GM10266 (cell line): Measurements from ENCODE around the gene PHF5A.

ENCODE experiments used
- DNase-seq: peaks from one replicate; pipeline ENCODE4 v3.0.0; 2012; ENCODE audit errors: extremely low spot score
- CTCF ChIP-seq: IDR thresholded peaks from 2 replicates; pipeline ENCODE4 v1.5.1; 2012; ENCODE audit warnings: mild to moderate bottlenecking, low read depth; ENCODE audit not compliant: control insufficient read depth, insufficient read depth; ENCODE audit errors: missing control alignments

Gene PHF5A

GRCh38 chr22:41511521-41511968, 43.1 kb upstream of the PHF5A start:
- no peak for TF ChIP-seq CTCF
- DNase-seq: no peak

GRCh38 chr22:41508770-41509170, 40.3 kb upstream of the PHF5A start:
- no peak for DNase-seq
- no peak for TF ChIP-seq CTCF

- no peak for TF ChIP-seq CTCF
- no peak for DNase-seq
Measured at GRCh38 chr22:41507330-41508063, 39.0 kb upstream of the PHF5A start.

GRCh38 chr22:41505511-41506220, 37.2 kb upstream of the PHF5A start:
- DNase-seq: no peak
- no peak for TF ChIP-seq CTCF

- DNase-seq: no peak
- TF ChIP-seq CTCF: no peak
Measured at GRCh38 chr22:41504816-41505215, 36.3 kb upstream of the PHF5A start.

- no peak for TF ChIP-seq CTCF
- no peak for DNase-seq
Measured at GRCh38 chr22:41504397-41504796, 35.9 kb upstream of the PHF5A start.

GRCh38 chr22:41501209-41501608, 32.7 kb upstream of the PHF5A start:
- DNase-seq: peak; percentile 52
- peak; percentile 61 for TF ChIP-seq CTCF
